ENCODE results near the gene CDK14. TPM values are rescaled to one million over a fixed set of nuclear protein-coding genes. Genes with fewer than 3 reads are reported as not detected.

The CDK14 gene
- total RNA-seq, 1 donor, result 39.1 TPM

DNA sequence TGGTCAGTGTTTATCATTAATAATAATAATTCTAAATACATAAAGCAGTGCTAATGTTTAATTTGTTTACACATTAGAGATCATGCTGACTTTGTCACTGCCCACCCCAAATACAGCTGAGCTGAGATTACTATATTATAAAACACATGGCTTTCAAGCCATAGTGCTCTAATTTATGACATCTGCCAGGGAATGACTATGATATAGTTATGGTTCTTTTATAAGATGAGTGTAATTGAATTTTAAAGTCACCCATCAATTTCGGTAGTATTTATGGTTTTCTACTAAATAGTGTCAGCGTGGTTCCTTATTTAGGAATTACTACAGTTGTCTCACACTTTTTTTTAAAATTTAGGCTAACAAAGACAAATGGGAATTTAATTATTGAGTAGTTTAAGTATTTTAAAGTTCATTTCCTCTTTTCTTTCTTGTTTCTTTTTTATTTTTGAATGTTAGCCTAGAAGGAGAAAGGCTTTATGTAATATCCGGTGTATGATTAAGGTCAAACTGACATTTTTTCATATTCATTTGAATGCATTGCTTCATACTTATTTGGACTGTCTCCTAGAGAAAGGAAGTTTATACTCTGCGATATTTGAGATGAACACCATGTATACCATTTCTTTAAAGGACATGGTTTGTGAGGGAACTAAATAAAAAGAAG, 3.9 kb downstream of the CDK14 start:
- DNase-seq (ENCODE audit: insufficient read length, low spot score, missing footprints), result no peak
- TF ChIP-seq, protein P1, sequence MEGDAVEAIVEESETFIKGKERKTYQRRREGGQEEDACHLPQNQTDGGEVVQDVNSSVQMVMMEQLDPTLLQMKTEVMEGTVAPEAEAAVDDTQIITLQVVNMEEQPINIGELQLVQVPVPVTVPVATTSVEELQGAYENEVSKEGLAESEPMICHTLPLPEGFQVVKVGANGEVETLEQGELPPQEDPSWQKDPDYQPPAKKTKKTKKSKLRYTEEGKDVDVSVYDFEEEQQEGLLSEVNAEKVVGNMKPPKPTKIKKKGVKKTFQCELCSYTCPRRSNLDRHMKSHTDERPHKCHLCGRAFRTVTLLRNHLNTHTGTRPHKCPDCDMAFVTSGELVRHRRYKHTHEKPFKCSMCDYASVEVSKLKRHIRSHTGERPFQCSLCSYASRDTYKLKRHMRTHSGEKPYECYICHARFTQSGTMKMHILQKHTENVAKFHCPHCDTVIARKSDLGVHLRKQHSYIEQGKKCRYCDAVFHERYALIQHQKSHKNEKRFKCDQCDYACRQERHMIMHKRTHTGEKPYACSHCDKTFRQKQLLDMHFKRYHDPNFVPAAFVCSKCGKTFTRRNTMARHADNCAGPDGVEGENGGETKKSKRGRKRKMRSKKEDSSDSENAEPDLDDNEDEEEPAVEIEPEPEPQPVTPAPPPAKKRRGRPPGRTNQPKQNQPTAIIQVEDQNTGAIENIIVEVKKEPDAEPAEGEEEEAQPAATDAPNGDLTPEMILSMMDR (IDR thresholded peaks at IDR 0.05; ENCODE audit: extremely low read depth, low read depth, low read length), result no peak
- no peaks in the 10 kb centered on the region for H3K36me3 ChIP-seq (ENCODE audit: insufficient read depth, low read length)
- H3K9me3 ChIP-seq (ENCODE audit: low read depth, low read length), result no peaks in the 10 kb centered on the region
- peaks cover 19% of the 10 kb centered on the region for H4K20me1 ChIP-seq (ENCODE audit: insufficient read depth, low read length)
- H2AFZ ChIP-seq (ENCODE audit: low read length), result no peak overlapping the region
- H3K79me2 ChIP-seq (ENCODE audit: insufficient read depth, low read length), result peaks cover 81% of the 10 kb centered on the region
- H3K4me1 ChIP-seq (ENCODE audit: insufficient read depth, low read length), result peaks cover 19% of the 10 kb centered on the region
- peak overlapping the region; percentile 1 for H3K27ac ChIP-seq (ENCODE audit: low read depth, low read length)
- no peaks in the 10 kb centered on the region for H3K27me3 ChIP-seq (ENCODE audit: insufficient read depth, low read length)
- no peak overlapping the region for H3K4me3 ChIP-seq (ENCODE audit: insufficient read depth, low read length)
- peak overlapping the region; percentile 1 for H3K4me2 ChIP-seq (ENCODE audit: insufficient read depth, low read length)

DNA sequence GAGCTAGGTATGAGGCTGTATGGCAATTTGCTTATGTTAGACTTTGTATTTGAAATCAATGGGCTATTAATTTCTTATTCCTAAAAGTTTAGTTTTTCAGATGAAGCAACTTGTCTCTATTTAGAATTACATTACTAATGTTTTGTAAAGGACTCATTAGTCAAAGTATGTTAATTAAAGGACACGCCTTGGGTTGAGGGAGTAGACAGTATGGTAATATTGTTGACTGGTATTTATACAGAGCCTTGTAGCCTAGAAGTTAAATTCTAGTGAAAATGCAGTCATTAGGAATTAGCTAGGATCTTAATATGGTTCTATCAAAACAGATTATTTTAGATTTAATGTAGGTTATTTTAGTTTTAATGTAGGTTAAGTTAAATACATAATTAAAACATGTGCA, 6.2 kb downstream of the CDK14 start:
- DNase-seq (ENCODE audit: insufficient read length, low spot score, missing footprints), result no peak
- Histone ChIP-seq H3K9me3 (ENCODE audit: low read depth, low read length) (no peaks in the 10 kb centered on the region), H3K4me1 (ENCODE audit: insufficient read depth, low read length) (peaks cover 18% of the 10 kb centered on the region), H2AFZ (ENCODE audit: low read length) (no peak overlapping the region), H3K79me2 (ENCODE audit: insufficient read depth, low read length) (peaks cover 93% of the 10 kb centered on the region), H3K4me2 (ENCODE audit: insufficient read depth, low read length) (no peak overlapping the region), H3K27ac (ENCODE audit: low read depth, low read length) (no peak overlapping the region), H3K4me3 (ENCODE audit: insufficient read depth, low read length) (no peak overlapping the region), H3K36me3 (ENCODE audit: insufficient read depth, low read length) (no peaks in the 10 kb centered on the region), H3K27me3 (ENCODE audit: insufficient read depth, low read length) (no peaks in the 10 kb centered on the region), H4K20me1 (ENCODE audit: insufficient read depth, low read length) (peaks cover 19% of the 10 kb centered on the region)
- TF ChIP-seq, protein P1 (IDR thresholded peaks at IDR 0.05; ENCODE audit: extremely low read depth, low read depth, low read length), result no peak

DNA sequence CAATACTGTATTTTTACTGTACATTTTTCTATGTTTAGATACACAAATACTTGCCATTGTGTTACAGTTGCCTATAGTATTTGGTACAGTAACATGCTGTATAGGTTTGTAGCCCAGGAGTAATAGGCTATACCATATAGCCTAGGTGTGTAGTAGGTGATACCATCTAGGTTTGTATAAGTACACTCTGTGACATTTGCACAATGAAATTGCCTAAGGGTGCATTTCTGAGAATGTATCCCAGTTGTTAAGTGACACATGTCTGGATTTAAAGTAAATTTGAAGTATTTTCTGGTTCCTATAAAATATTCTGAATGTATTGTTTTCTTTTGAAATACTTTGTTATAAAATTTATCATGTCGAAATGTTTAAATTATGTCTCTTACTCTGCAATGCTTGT, 7.2 kb downstream of the CDK14 start:
- DNase-seq (ENCODE audit: insufficient read length, low spot score, missing footprints), result peak; percentile 73

DNA sequence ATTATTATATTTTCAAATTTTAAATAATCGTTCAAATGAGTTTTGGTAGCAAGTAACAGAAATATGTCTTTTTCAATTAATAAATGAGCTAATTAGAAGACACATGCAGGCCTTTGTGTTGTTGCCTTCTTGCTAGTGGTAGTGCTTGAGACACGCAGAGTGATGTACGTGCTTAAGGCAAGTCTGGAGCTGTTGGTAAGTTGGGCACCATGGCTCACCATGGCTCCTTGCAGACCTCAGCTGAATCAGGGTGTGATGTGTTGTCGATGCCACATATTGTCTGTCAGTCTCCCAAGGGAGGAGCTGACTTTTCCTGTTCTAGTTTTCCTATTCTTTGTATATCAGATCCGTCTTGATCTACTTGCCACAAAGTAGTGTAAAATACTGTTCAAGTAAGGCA, 8.3 kb downstream of the CDK14 start:
- H4K20me1 ChIP-seq (ENCODE audit: insufficient read depth, low read length), result peaks cover 13% of the 10 kb centered on the region
- H3K9me3 ChIP-seq (ENCODE audit: low read depth, low read length), result no peaks in the 10 kb centered on the region

More for the DNA sequence above, 7.2 kb downstream of the CDK14 start:
- Histone ChIP-seq H3K79me2 (ENCODE audit: insufficient read depth, low read length) (peaks cover 92% of the 10 kb centered on the region), H4K20me1 (ENCODE audit: insufficient read depth, low read length) (peaks cover 19% of the 10 kb centered on the region), H3K9me3 (ENCODE audit: low read depth, low read length) (no peaks in the 10 kb centered on the region), H3K4me2 (ENCODE audit: insufficient read depth, low read length) (no peak overlapping the region), H3K4me3 (ENCODE audit: insufficient read depth, low read length) (no peak overlapping the region), H3K27me3 (ENCODE audit: insufficient read depth, low read length) (no peaks in the 10 kb centered on the region), H3K27ac (ENCODE audit: low read depth, low read length) (no peak overlapping the region), H3K4me1 (ENCODE audit: insufficient read depth, low read length) (peaks cover 12% of the 10 kb centered on the region), H3K36me3 (ENCODE audit: insufficient read depth, low read length) (no peaks in the 10 kb centered on the region), H2AFZ (ENCODE audit: low read length) (no peak overlapping the region)
- TF ChIP-seq, protein P1 (IDR thresholded peaks at IDR 0.05; ENCODE audit: extremely low read depth, low read depth, low read length), result no peak

More for the DNA sequence above, 8.3 kb downstream of the CDK14 start:
- peaks cover 5% of the 10 kb centered on the region for H3K4me1 ChIP-seq (ENCODE audit: insufficient read depth, low read length)
- TF ChIP-seq, protein P1 (IDR thresholded peaks at IDR 0.05; ENCODE audit: extremely low read depth, low read depth, low read length), result no peak
- no peak overlapping the region for H2AFZ ChIP-seq (ENCODE audit: low read length)
- H3K4me3 ChIP-seq (ENCODE audit: insufficient read depth, low read length), result no peak overlapping the region
- H3K4me2 ChIP-seq (ENCODE audit: insufficient read depth, low read length), result no peak overlapping the region
- peaks cover 93% of the 10 kb centered on the region for H3K79me2 ChIP-seq (ENCODE audit: insufficient read depth, low read length)
- H3K36me3 ChIP-seq (ENCODE audit: insufficient read depth, low read length), result no peaks in the 10 kb centered on the region
- no peak overlapping the region for H3K27ac ChIP-seq (ENCODE audit: low read depth, low read length)
- DNase-seq (ENCODE audit: insufficient read length, low spot score, missing footprints), result no peak
- H3K27me3 ChIP-seq (ENCODE audit: insufficient read depth, low read length), result no peaks in the 10 kb centered on the region
